Breast epithelium (tissue), 4 donors: ENCODE results near the gene DNASE2. TPM values are rescaled to one million over a fixed set of nuclear protein-coding genes. Genes with fewer than 3 reads are reported as not detected.

Experiments used
- DNase-seq, 2 donors: peaks; one replicate each; pipeline ENCODE4 v3.0.0-alpha.2; 2019; ENCODE audit warnings: low spot score in 2 of 2
- H3K27ac ChIP-seq, 2 donors: fragments of 200-600 bp; sonication (generic) in 1 of 2; one replicate each; pipeline ENCODE4 v1.5.1; 2016 to 2019; ENCODE audit warnings: mild to moderate bottlenecking in 1 of 2
- H3K27me3 ChIP-seq, 2 donors: fragments of 200-600 bp; sonication (generic) in 1 of 2; one replicate each; pipeline versions ENCODE4 v1.5.1 to v1.6.0; 2017 to 2019; ENCODE audit warnings: control low read depth in 1 of 2, mild to moderate bottlenecking in 1 of 2
- H3K36me3 ChIP-seq: fragments of 200-600 bp; one replicate; pipeline ENCODE4 v1.5.1; 2019
- H3K4me1 ChIP-seq, 2 donors: fragments of 200-600 bp; sonication (generic); one replicate each; pipeline ENCODE4 v1.5.1; 2016 to 2019; ENCODE audit warnings: control low read depth in 1 of 2
- H3K4me3 ChIP-seq, 3 donors: fragments of 200-600 bp; sonication (generic); 1 replicate in 2 of 3; 2 replicates in 1 of 3; pipeline ENCODE4 v1.5.1; 2016 to 2019; ENCODE audit warnings: mild to moderate bottlenecking in 3 of 3, moderate library complexity in 2 of 3
- H3K9me3 ChIP-seq, 2 donors: fragments of 200-600 bp; sonication (generic) in 1 of 2; one replicate each; pipeline ENCODE4 v1.5.1; 2016 to 2019; ENCODE audit warnings: control low read depth in 1 of 2
- POLR2A ChIP-seq: fragments of 450-650 bp; IDR thresholded peaks from one replicate; pipeline ENCODE4 v1.6.1; 2016; ENCODE audit warnings: antibody characterized with exemption, mild to moderate bottlenecking, moderate library complexity
- POLR2AphosphoS5 ChIP-seq, 3 donors: sonication (generic); formaldehyde crosslinking; IDR thresholded peaks; one replicate each; pipeline ENCODE4 v1.6.1; 2017; ENCODE audit warnings: antibody characterized with exemption in 3 of 3
- intact Hi-C: fragments of 100-400 bp; cut with DNase I; formaldehyde crosslinking; loops from one replicate; pipeline ENCODE4 v1.15.1; 2023; ENCODE audit warnings: low total_unique reads
- total RNA-seq, 3 donors: library from RNA; depleted of rRNA; stranded (reverse); fragments of >200 nt; gene quantifications; one replicate each; pipeline ENCODE4 v1.1.0, GENCODE V29; 2016
- TF ChIP-seq, protein P1 (sequence below), 3 donors: fragments of 450-650 bp; IDR thresholded peaks; one replicate each; pipeline ENCODE4 v1.5.1; 2016 to 2017; ENCODE audit warnings: antibody characterized with exemption in 3 of 3, mild to moderate bottlenecking in 3 of 3, moderate library complexity in 3 of 3

Gene DNASE2
- total RNA-seq, 3 donors from 2014 or later = 29.8 to 61.0 (median 46.2) TPM

- H3K4me1 ChIP-seq = no peaks in the 10 kb centered on the region
- no peaks in the 10 kb centered on the region for H3K9me3 ChIP-seq
- intact Hi-C loops = no loop called here
- TF ChIP-seq, protein P1, sequence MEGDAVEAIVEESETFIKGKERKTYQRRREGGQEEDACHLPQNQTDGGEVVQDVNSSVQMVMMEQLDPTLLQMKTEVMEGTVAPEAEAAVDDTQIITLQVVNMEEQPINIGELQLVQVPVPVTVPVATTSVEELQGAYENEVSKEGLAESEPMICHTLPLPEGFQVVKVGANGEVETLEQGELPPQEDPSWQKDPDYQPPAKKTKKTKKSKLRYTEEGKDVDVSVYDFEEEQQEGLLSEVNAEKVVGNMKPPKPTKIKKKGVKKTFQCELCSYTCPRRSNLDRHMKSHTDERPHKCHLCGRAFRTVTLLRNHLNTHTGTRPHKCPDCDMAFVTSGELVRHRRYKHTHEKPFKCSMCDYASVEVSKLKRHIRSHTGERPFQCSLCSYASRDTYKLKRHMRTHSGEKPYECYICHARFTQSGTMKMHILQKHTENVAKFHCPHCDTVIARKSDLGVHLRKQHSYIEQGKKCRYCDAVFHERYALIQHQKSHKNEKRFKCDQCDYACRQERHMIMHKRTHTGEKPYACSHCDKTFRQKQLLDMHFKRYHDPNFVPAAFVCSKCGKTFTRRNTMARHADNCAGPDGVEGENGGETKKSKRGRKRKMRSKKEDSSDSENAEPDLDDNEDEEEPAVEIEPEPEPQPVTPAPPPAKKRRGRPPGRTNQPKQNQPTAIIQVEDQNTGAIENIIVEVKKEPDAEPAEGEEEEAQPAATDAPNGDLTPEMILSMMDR (IDR thresholded peaks at IDR 0.05) = no peak
- TF ChIP-seq POLR2A = no peak
- TF ChIP-seq POLR2AphosphoS5 (IDR thresholded peaks at IDR 0.05) = no peak
- H3K27me3 ChIP-seq = no peaks in the 10 kb centered on the region
- DNase-seq = no peak
- H3K4me3 ChIP-seq = no peak overlapping the region
- no peaks in the 10 kb centered on the region for H3K36me3 ChIP-seq
- H3K27ac ChIP-seq = no peak overlapping the region
These were observed 9.6 kb downstream of the DNASE2 start for GRCh38 chr19:12871681-12872080.

- Histone ChIP-seq H3K4me1 (no peaks in the 10 kb centered on the region), H3K27ac (no peak overlapping the region), H3K4me3 (no peak overlapping the region), H3K27me3 (no peaks in the 10 kb centered on the region), H3K9me3 (no peaks in the 10 kb centered on the region), H3K36me3 (no peaks in the 10 kb centered on the region)
- DNase-seq = no peak
- TF ChIP-seq POLR2A (no peak), POLR2AphosphoS5 (IDR thresholded peaks at IDR 0.05) (no peak)
- TF ChIP-seq, protein P1 (IDR thresholded peaks at IDR 0.05) = no peak
- intact Hi-C loops = no loop called here
These were observed 12.6 kb downstream of the DNASE2 start for GRCh38 chr19:12868540-12869112.

GRCh38 chr19:12867120-12868099 lies 13.8 kb downstream of the DNASE2 start:
- Histone ChIP-seq H3K27me3 (no peaks in the 10 kb centered on the region), H3K36me3 (no peaks in the 10 kb centered on the region), H3K27ac (peak overlapping the region in 1 of 2 donors; percentile 25), H3K4me3 (peak overlapping the region; percentile 28 to 66 (median 52)), H3K9me3 (no peaks in the 10 kb centered on the region), H3K4me1 (no peaks in the 10 kb centered on the region)
- intact Hi-C loops = no loop called here
- TF ChIP-seq, protein P1 (IDR thresholded peaks at IDR 0.05) = no peak
- TF ChIP-seq POLR2A (no peak), POLR2AphosphoS5 (IDR thresholded peaks at IDR 0.05) (no peak)
- DNase-seq = peak in 1 of 2 donors; percentile 53

- Histone ChIP-seq H3K4me1 (no peaks in the 10 kb centered on the region), H3K27ac (no peak overlapping the region), H3K36me3 (no peaks in the 10 kb centered on the region), H3K9me3 (no peaks in the 10 kb centered on the region), H3K4me3 (no peak overlapping the region), H3K27me3 (no peaks in the 10 kb centered on the region)
- TF ChIP-seq, protein P1 (IDR thresholded peaks at IDR 0.05) = no peak
- no peak for TF ChIP-seq POLR2AphosphoS5 (IDR thresholded peaks at IDR 0.05)
- DNase-seq = no peak
- intact Hi-C loops = no loop called here
These were observed 14.7 kb downstream of the DNASE2 start for GRCh38 chr19:12866416-12867119.
